Measurements from ENCODE around the gene UNC13D.

DNA sequence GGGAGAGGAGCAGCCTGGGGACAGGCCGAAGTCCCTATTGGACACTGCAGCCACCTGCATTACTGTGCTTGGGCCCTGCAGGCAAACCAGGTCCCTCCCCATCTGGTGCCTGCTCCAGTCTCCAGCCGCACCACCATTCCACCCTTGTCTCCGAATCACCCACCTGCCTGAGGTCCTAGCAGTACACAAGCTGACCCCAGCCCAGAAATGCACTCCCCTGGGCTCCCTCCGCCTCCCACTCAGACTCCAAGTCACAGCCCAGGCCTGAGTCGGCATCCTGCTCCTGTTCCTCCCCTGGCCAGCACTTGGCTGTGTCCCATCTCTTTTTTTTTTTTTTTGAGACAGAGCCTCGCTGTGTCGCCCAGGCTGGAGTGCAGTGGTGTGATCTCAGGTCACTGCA, 6.3 kb downstream of the UNC13D start:
- TF ChIP-seq ZBTB33 (IDR thresholded peaks at IDR 0.05; ENCODE audit: extremely low read depth, insufficient replicate concordance, low read length), result no peak
- TF ChIP-seq POLR2A (IDR thresholded peaks at IDR 0.05; ENCODE audit: borderline replicate concordance, extremely low read depth, insufficient read depth, insufficient read length), result no peak
- no peak for TF ChIP-seq REST (IDR thresholded peaks at IDR 0.05; ENCODE audit: low read depth)
